ENCODE measurements around the gene AARS2.
"Not testable (repeated sequence)": the region's sequence is repeated elsewhere in the genome, so short reads cannot be mapped to it uniquely, and the experiment has no call there.

Gene AARS2

GRCh38 chr6:44332585-44332984, 19.4 kb upstream of the AARS2 start:
- 86% methylated on average over 7 of the region's 7 CpGs for WGBS (ENCODE audit: insufficient coverage)
- Histone ChIP-seq H3K4me1 (ENCODE audit: control extremely low read depth in 1 of 4, control insufficient read depth in 4 of 4, insufficient read depth in 4 of 4, low read length in 3 of 4) (peaks cover 0 to 7% (median under 1%) of the 10 kb centered on the region in 4 experiments), H3K27ac (ENCODE audit: insufficient read depth in 1 of 2, low read depth in 1 of 2, low read length in 2 of 2, poor library complexity in 1 of 2, severe bottlenecking in 2 of 2) (no peak overlapping the region), H3K4me3 (ENCODE audit: control insufficient read depth in 1 of 7, extremely low read depth in 1 of 7, insufficient read depth in 4 of 7, low read depth in 2 of 7, low read length in 6 of 7) (no peak overlapping the region), H3K9me3 (ENCODE audit: control extremely low read depth in 1 of 5, control insufficient read depth in 4 of 5, insufficient read depth in 2 of 5, low read depth in 1 of 5, low read length in 4 of 5) (no peaks in the 10 kb centered on the region), H3K27me3 (replicated peaks in 2 of 5; ENCODE audit: control insufficient read depth in 4 of 5, insufficient read depth in 5 of 5, low read length in 4 of 5) (peaks cover 2 to 24% (median 9%) of the 10 kb centered on the region in 5 experiments), H3K36me3 (ENCODE audit: control insufficient read depth in 4 of 4, insufficient read depth in 4 of 4, low read length in 3 of 4) (no peaks in the 10 kb centered on the region)
- no peak for DNase-seq
- ChIA-PET POLR2A (no interaction called here), CTCF (interaction anchor here (0.8 to 4.9 kb wide), 5 partner anchors 9 to 65 kb away, joined by 3 to 23 read pairs (median 4); partner anchors contain the start of gene AARS2)

GRCh38 chr6:44329858-44330257, 16.7 kb upstream of the AARS2 start:
- 75% methylated on average over 4 of the region's 5 CpGs for WGBS (ENCODE audit: insufficient coverage)
- CTCF ChIA-PET: interaction anchor here (0.7 to 1.4 kb wide), 4 partner anchors 9 to 63 kb away, joined by 3 to 5 read pairs (median 4); no protein-coding TSS in a partner anchor
- no peak overlapping the region for H3K4me3 ChIP-seq (ENCODE audit: control insufficient read depth in 1 of 7, extremely low read depth in 1 of 7, insufficient read depth in 4 of 7, low read depth in 2 of 7, low read length in 6 of 7)
- no peak for DNase-seq
- peaks cover 0 to 7% (median under 1%) of the 10 kb centered on the region in 4 experiments for H3K4me1 ChIP-seq (ENCODE audit: control extremely low read depth in 1 of 4, control insufficient read depth in 4 of 4, insufficient read depth in 4 of 4, low read length in 3 of 4)
- no peak overlapping the region for H3K27ac ChIP-seq (ENCODE audit: insufficient read depth in 1 of 2, low read depth in 1 of 2, low read length in 2 of 2, poor library complexity in 1 of 2, severe bottlenecking in 2 of 2)
- peaks cover 1 to 27% (median 9%) of the 10 kb centered on the region in 5 experiments for H3K27me3 ChIP-seq (replicated peaks in 2 of 5; ENCODE audit: control insufficient read depth in 4 of 5, insufficient read depth in 5 of 5, low read length in 4 of 5)
- H3K9me3 ChIP-seq (ENCODE audit: control extremely low read depth in 1 of 5, control insufficient read depth in 4 of 5, insufficient read depth in 2 of 5, low read depth in 1 of 5, low read length in 4 of 5): no peaks in the 10 kb centered on the region
- H3K36me3 ChIP-seq (ENCODE audit: control insufficient read depth in 4 of 4, insufficient read depth in 4 of 4, low read length in 3 of 4): no peaks in the 10 kb centered on the region
- POLR2A ChIA-PET: interaction anchor here (0.6 kb wide), 1 partner anchor 217 kb away, joined by 3 read pairs; no protein-coding TSS in a partner anchor

- peaks cover 1 to 27% (median 9%) of the 10 kb centered on the region in 5 experiments for H3K27me3 ChIP-seq (replicated peaks in 2 of 5; ENCODE audit: control insufficient read depth in 4 of 5, insufficient read depth in 5 of 5, low read length in 4 of 5)
- H3K4me1 ChIP-seq (ENCODE audit: control extremely low read depth in 1 of 4, control insufficient read depth in 4 of 4, insufficient read depth in 4 of 4, low read length in 3 of 4); H3K4me3 ChIP-seq (ENCODE audit: control insufficient read depth in 1 of 7, extremely low read depth in 1 of 7, insufficient read depth in 4 of 7, low read depth in 2 of 7, low read length in 6 of 7); H3K9me3 ChIP-seq (ENCODE audit: control extremely low read depth in 1 of 5, control insufficient read depth in 4 of 5, insufficient read depth in 2 of 5, low read depth in 1 of 5, low read length in 4 of 5); DNase-seq; H3K27ac ChIP-seq (ENCODE audit: insufficient read depth in 1 of 2, low read depth in 1 of 2, low read length in 2 of 2, poor library complexity in 1 of 2, severe bottlenecking in 2 of 2); POLR2A ChIA-PET; H3K36me3 ChIP-seq (ENCODE audit: control insufficient read depth in 4 of 4, insufficient read depth in 4 of 4, low read length in 3 of 4): not testable (repeated sequence)
- no CpG with 5 or more reads among the region's 9 CpGs for WGBS (ENCODE audit: insufficient coverage)
- CTCF ChIA-PET: interaction anchor here (1.4 to 1.8 kb wide), 2 partner anchors 14 to 23 kb away, joined by 4 to 5 read pairs; partner anchors contain the start of gene SPATS1
Observed at GRCh38 chr6:44328203-44328602, 15.1 kb upstream of the AARS2 start.

- no peak overlapping the region for H3K27ac ChIP-seq (ENCODE audit: insufficient read depth in 1 of 2, low read depth in 1 of 2, low read length in 2 of 2, poor library complexity in 1 of 2, severe bottlenecking in 2 of 2)
- DNase-seq: no peak
- POLR2A ChIA-PET: no interaction called here
Observed at GRCh38 chr6:44327760-44328159, 14.6 kb upstream of the AARS2 start.

GRCh38 chr6:44327096-44327495, 13.9 kb upstream of the AARS2 start:
- Histone ChIP-seq H3K4me3 (ENCODE audit: control insufficient read depth in 1 of 7, extremely low read depth in 1 of 7, insufficient read depth in 4 of 7, low read depth in 2 of 7, low read length in 6 of 7) (no peak overlapping the region), H3K27me3 (replicated peaks in 2 of 5; ENCODE audit: control insufficient read depth in 4 of 5, insufficient read depth in 5 of 5, low read length in 4 of 5) (peaks cover 1 to 27% (median 9%) of the 10 kb centered on the region in 5 experiments), H3K4me1 (ENCODE audit: control extremely low read depth in 1 of 4, control insufficient read depth in 4 of 4, insufficient read depth in 4 of 4, low read length in 3 of 4) (no peaks in the 10 kb centered on the region), H3K36me3 (ENCODE audit: control insufficient read depth in 4 of 4, insufficient read depth in 4 of 4, low read length in 3 of 4) (no peaks in the 10 kb centered on the region), H3K9me3 (ENCODE audit: control extremely low read depth in 1 of 5, control insufficient read depth in 4 of 5, insufficient read depth in 2 of 5, low read depth in 1 of 5, low read length in 4 of 5) (no peaks in the 10 kb centered on the region), H3K27ac (ENCODE audit: insufficient read depth in 1 of 2, low read depth in 1 of 2, low read length in 2 of 2, poor library complexity in 1 of 2, severe bottlenecking in 2 of 2) (no peak overlapping the region)
- CTCF ChIA-PET: interaction anchor here (1.0 to 1.9 kb wide), 6 partner anchors 9 to 58 kb away, joined by 4 to 8 read pairs (median 4); partner anchors contain the start of genes AARS2 and SPATS1
- no peak for DNase-seq
- POLR2A ChIA-PET: no interaction called here

More at GRCh38 chr6:44327760-44328159, 14.6 kb upstream of the AARS2 start:
- no CpG with 5 or more reads among the region's 2 CpGs for WGBS (ENCODE audit: insufficient coverage)
- CTCF ChIA-PET: interaction anchor here (1.0 to 1.9 kb wide), 5 partner anchors 10 to 36 kb away, joined by 4 to 8 read pairs (median 4); partner anchors contain the start of genes AARS2 and SPATS1
- H3K27me3 ChIP-seq (replicated peaks in 2 of 5; ENCODE audit: control insufficient read depth in 4 of 5, insufficient read depth in 5 of 5, low read length in 4 of 5): peaks cover 1 to 27% (median 9%) of the 10 kb centered on the region in 5 experiments
- H3K9me3 ChIP-seq (ENCODE audit: control extremely low read depth in 1 of 5, control insufficient read depth in 4 of 5, insufficient read depth in 2 of 5, low read depth in 1 of 5, low read length in 4 of 5): no peaks in the 10 kb centered on the region
- H3K4me1 ChIP-seq (ENCODE audit: control extremely low read depth in 1 of 4, control insufficient read depth in 4 of 4, insufficient read depth in 4 of 4, low read length in 3 of 4): no peaks in the 10 kb centered on the region
- H3K36me3 ChIP-seq (ENCODE audit: control insufficient read depth in 4 of 4, insufficient read depth in 4 of 4, low read length in 3 of 4): no peaks in the 10 kb centered on the region
- H3K4me3 ChIP-seq (ENCODE audit: control insufficient read depth in 1 of 7, extremely low read depth in 1 of 7, insufficient read depth in 4 of 7, low read depth in 2 of 7, low read length in 6 of 7): no peak overlapping the region

GRCh38 chr6:44321210-44321609, 8.1 kb upstream of the AARS2 start:
- Histone ChIP-seq H3K9me3 (ENCODE audit: control extremely low read depth in 1 of 5, control insufficient read depth in 4 of 5, insufficient read depth in 2 of 5, low read depth in 1 of 5, low read length in 4 of 5) (no peaks in the 10 kb centered on the region), H3K27ac (ENCODE audit: insufficient read depth in 1 of 2, low read depth in 1 of 2, low read length in 2 of 2, poor library complexity in 1 of 2, severe bottlenecking in 2 of 2) (no peak overlapping the region), H3K4me3 (ENCODE audit: control insufficient read depth in 1 of 7, extremely low read depth in 1 of 7, insufficient read depth in 4 of 7, low read depth in 2 of 7, low read length in 6 of 7) (peak overlapping the region in 1 of 7 experiments; percentile 15), H3K36me3 (ENCODE audit: control insufficient read depth in 4 of 4, insufficient read depth in 4 of 4, low read length in 3 of 4) (no peaks in the 10 kb centered on the region), H3K27me3 (replicated peaks in 2 of 5; ENCODE audit: control insufficient read depth in 4 of 5, insufficient read depth in 5 of 5, low read length in 4 of 5) (peaks cover 2 to 19% (median 6%) of the 10 kb centered on the region in 5 experiments), H3K4me1 (ENCODE audit: control extremely low read depth in 1 of 4, control insufficient read depth in 4 of 4, insufficient read depth in 4 of 4, low read length in 3 of 4) (no peaks in the 10 kb centered on the region)
- 100% methylated on average over 1 of the region's 3 CpGs for WGBS (ENCODE audit: insufficient coverage)
- DNase-seq: no peak
- CTCF ChIA-PET: interaction anchor here (1.2 to 2.0 kb wide), 2 partner anchors 16 to 87 kb away, joined by 4 to 7 read pairs; no protein-coding TSS in a partner anchor
- POLR2A ChIA-PET: no interaction called here

GRCh38 chr6:44317136-44317631, 4.0 kb upstream of the AARS2 start:
- WGBS (ENCODE audit: insufficient coverage): 89% methylated on average over 4 of the region's 9 CpGs
- POLR2A ChIA-PET: not testable (repeated sequence)
- CTCF ChIA-PET: interaction anchor here (1.6 kb wide), 1 partner anchor 10 kb away, joined by 4 read pairs; no protein-coding TSS in a partner anchor

More at GRCh38 chr6:44317136-44317631, 4.0 kb upstream of the AARS2 start:
- H3K27me3 ChIP-seq (replicated peaks in 2 of 5; ENCODE audit: control insufficient read depth in 4 of 5, insufficient read depth in 5 of 5, low read length in 4 of 5): peaks cover 2 to 19% (median 9%) of the 10 kb centered on the region in 5 experiments
- not testable (repeated sequence) for DNase-seq; H3K9me3 ChIP-seq (ENCODE audit: control extremely low read depth in 1 of 5, control insufficient read depth in 4 of 5, insufficient read depth in 2 of 5, low read depth in 1 of 5, low read length in 4 of 5); H3K4me3 ChIP-seq (ENCODE audit: control insufficient read depth in 1 of 7, extremely low read depth in 1 of 7, insufficient read depth in 4 of 7, low read depth in 2 of 7, low read length in 6 of 7); H3K27ac ChIP-seq (ENCODE audit: insufficient read depth in 1 of 2, low read depth in 1 of 2, low read length in 2 of 2, poor library complexity in 1 of 2, severe bottlenecking in 2 of 2); H3K4me1 ChIP-seq (ENCODE audit: control extremely low read depth in 1 of 4, control insufficient read depth in 4 of 4, insufficient read depth in 4 of 4, low read length in 3 of 4); H3K36me3 ChIP-seq (ENCODE audit: control insufficient read depth in 4 of 4, insufficient read depth in 4 of 4, low read length in 3 of 4)

All from common myeloid progenitor, CD34-positive (primary cell).